Lower leg skin (tissue), 4 donors: ENCODE data around the gene SSTR3. TPM values are rescaled to one million over a fixed set of nuclear protein-coding genes. Genes with fewer than 3 reads are reported as not detected.

Experiments
- DNase-seq, 2 donors: peaks; one replicate each; pipeline ENCODE4 v3.0.0-alpha.2; 2019; ENCODE audit warnings: low spot score in 2 of 2
- H3K4me3 ChIP-seq: fragments of 200-600 bp; sonication (generic); 2 replicates; pipeline ENCODE4 v1.5.1; 2017; ENCODE audit warnings: mild to moderate bottlenecking, low read depth; ENCODE audit not compliant: poor library complexity, severe bottlenecking
- CTCF ChIP-seq, 3 donors: fragments of 450-650 bp; IDR thresholded peaks; one replicate each; pipeline ENCODE4 v1.5.1; 2016; ENCODE audit warnings: antibody characterized with exemption in 3 of 3, mild to moderate bottlenecking in 3 of 3, moderate library complexity in 2 of 3
- POLR2A ChIP-seq, 2 donors: fragments of 450-650 bp; IDR thresholded peaks; one replicate each; pipeline ENCODE4 v1.6.1; 2016 to 2017; ENCODE audit warnings: antibody characterized with exemption in 2 of 2, mild to moderate bottlenecking in 1 of 2, moderate library complexity in 1 of 2
- WGBS, 2 donors: methylation state at CpG; one replicate each; pipeline ENCODE4 v1.1.5; 2018; 5-methylcytosine and 5-hydroxymethylcytosine counted together
- intact Hi-C: fragments of 100-400 bp; cut with DNase I; formaldehyde crosslinking; loops from one replicate; pipeline ENCODE4 v1.15.0; 2023; ENCODE audit warnings: low total_unique reads
- total RNA-seq, 4 donors: library from RNA; depleted of rRNA; stranded (reverse); fragments of >200 nt; gene quantifications; one replicate each; pipeline ENCODE4 v1.1.0, GENCODE V29; 2016

SSTR3 gene
- total RNA-seq, 4 donors from 2014 or later = not detected

DNA sequence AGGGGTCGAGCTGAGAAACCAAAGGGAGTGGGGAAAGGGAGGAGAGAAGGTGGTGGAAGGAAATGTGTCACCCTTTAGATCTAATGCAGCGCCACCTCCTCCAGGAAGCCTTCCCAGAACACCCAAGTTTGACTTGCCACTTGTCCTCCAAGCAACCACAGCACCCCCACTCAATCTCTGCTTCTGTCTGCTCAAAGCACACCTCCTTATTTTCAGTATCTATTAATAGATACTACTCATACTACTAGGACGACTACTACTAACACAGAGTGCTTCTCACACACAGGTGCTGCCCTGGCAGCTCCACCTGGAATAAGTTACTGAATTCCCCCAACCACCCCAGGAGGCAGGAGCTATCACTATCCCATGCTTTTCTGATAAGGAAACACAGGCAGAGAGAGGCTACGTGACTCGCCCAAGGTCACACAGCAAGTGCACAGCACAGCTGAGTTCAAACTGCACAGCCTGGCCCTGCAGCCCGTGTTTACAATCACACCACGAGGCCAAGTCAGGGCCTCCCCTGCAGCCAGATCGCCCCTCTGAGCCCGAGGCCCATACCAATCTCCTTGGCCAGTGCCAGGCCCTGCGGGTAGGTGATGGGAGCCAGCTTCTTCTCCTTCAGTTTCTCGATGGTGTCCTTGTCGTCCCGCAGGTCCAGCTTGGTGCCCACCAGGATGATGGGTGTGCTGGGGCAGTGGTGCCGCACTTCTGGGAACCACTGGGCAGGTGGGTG lies 18.6 kb upstream of the SSTR3 start:
- no peak for DNase-seq
- no peak overlapping the region for H3K4me3 ChIP-seq
- WGBS, 2 donors = 60 to 70% methylated on average over 12 to 13 of the region's 14 CpGs
- intact Hi-C loops = no loop called here
- TF ChIP-seq POLR2A (IDR thresholded peaks at IDR 0.05) (no peak), CTCF (IDR thresholded peaks at IDR 0.05) (no peak)

DNA sequence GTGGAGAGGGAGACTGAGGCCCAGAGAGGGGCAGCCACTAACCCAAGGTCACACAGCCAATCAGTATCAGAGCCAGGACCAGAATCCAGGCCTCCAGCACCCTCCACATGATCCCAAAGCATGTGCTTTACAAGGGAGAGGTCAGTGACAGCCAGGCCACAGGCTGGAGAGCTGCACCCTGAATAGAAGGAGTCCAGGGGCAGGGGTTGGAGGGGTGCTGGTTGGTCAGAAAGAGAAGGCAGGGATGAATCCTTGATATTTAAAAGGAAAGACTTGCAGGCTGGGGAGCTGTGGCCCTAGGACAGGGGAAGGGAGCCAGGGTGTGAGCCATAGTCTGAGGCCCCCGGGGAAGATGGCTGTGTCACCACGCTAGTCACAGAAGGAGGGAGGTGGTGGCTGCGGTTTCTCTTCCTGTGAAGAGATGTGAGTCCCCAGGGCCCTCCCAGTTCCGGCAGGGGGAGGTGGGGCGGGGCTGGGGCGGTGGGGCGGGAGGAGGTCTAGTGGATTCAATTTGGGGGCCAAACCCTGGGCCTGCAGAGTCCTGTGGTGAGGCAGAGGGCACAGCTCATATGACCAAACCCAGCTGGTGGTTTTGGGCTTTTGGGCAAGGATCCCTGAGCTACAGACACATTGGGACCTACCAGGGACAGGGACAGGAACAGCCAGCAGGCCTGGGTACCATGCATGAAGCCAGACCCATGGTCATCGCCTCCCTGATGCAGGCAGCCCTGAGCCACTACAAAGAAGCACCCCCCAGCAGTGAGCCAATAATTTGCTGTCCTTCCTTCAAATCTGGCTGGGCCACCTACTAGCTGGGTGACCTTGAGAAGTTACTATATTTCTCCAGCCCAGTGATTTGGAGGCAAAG lies 17.8 kb upstream of the SSTR3 start:
- intact Hi-C loops = no loop called here
- WGBS, 2 donors = 23 to 26% methylated on average over 5 to 6 of the region's 8 CpGs
- peak; percentile 31 to 91 for DNase-seq
- no peak overlapping the region for H3K4me3 ChIP-seq
- TF ChIP-seq POLR2A (IDR thresholded peaks at IDR 0.05) (no peak), CTCF (IDR thresholded peaks at IDR 0.05) (no peak)

DNA sequence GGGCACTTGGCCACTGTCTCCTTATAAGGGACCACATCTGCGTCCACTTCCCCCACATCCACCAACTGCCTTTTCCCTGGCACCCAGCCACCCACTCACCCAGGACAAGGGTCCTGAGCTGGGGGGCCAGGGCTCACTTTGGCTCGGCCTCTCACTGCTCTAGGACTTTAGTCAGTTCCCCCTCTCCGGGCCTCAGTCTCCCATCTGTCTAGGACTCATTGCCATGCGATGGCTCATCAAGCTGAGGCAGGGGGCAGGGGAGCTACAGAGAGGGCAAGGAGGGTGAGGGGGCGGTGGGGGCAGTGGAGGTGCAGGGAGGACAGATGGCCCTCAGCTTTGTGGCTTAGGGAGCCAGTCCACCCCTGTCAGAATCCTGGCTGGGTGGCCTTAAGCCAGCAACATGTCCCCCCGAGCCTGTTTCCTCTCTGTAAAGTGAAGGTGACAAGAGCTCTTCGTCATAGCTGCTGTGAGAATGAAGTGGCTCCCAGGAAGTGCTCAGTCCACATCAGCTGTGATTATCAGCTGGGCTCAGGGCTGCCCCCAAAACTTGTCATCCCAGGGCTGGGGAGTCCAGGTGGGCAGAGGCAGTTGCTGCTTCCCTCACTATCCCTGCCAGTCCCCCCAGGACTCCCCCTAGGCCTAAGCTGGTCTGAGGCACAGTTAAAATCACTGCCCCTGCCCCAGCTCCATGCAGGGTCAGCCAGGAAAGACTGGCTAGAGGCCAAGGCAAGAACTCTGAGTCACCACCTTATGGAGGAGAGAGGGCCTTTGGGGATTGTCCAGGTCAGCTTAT lies 16.9 kb upstream of the SSTR3 start:
- no peak for TF ChIP-seq POLR2A (IDR thresholded peaks at IDR 0.05)
- TF ChIP-seq CTCF (IDR thresholded peaks at IDR 0.05) = no peak
- H3K4me3 ChIP-seq = no peak overlapping the region
- 44 to 67% methylated on average over 6 to 7 of the region's 7 CpGs for WGBS, 2 donors
- no peak for DNase-seq
- intact Hi-C loops = no loop called here

DNA sequence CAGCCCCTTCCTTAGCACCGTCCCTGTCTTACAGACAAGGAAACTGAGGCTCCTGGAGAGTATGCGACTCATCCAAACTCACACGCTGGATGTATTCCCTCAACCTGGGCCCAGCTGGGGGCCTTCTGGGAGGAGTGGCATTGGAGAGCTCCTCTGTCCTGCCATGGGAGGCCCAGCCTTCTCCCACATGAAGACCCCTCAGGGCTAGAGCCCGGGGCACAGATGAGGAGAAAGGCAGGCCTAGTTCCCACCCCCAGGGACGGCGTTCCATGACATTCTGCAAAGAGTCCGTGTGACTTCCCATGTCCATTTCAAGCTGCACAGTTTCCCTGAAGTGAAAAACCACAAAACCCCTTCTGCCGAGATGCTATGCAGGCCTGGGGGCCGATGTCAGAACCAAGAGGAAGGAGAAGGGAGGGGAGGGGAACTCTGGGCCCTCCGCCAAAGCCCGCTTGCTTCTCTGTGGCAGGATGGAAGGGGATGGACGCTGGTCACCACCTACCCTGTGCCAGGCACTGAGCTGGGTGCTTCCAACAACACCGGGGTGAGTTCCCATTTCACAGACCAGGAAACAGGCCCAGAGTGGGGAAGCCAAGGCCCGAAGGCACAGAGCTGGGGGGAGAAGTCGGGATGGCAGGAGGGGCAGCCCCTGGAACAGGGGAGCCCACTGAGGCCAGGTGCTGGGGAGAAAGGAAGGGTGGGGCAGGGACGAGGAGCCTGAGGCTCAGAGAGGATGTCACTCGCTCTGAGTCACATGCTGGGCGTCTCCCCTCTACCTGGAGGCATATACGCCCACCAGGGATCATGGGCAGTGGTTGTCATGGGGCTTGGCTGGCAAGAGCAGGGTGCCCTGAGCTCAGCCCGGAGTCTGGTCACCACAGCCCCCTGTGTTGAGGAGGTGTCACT lies 16.1 kb upstream of the SSTR3 start:
- 31 to 35% methylated on average over 18 to 20 of the region's 20 CpGs for WGBS, 2 donors
- DNase-seq = no peak
- TF ChIP-seq CTCF (IDR thresholded peaks at IDR 0.05) = no peak
- no peak overlapping the region for H3K4me3 ChIP-seq
- intact Hi-C loops = no loop called here

DNA sequence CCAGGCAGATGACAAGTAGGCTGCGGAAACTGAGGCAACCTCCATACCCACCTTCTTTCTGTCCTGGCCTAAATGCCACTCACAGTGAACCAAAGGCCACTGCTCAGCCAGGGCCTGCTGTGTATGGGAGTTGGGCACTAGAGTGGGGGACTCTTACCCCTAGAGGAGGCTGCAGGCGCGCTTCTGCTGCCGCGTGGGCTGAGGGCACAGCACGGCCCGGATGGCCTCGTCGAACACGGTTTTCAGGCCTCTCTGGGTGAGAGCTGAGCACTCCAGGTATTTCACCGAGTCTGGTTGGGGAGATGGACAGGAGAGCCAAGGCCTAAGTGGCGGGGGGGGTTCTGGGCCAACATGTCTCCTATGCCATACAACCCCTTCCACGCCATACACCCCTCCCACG lies 14.2 kb upstream of the SSTR3 start:
- TF ChIP-seq POLR2A (IDR thresholded peaks at IDR 0.05) (no peak), CTCF (IDR thresholded peaks at IDR 0.05) (no peak)
- 92 to 95% methylated on average over 14 of the region's 14 CpGs for WGBS, 2 donors
- intact Hi-C loops = no loop called here
- no peak overlapping the region for H3K4me3 ChIP-seq
- DNase-seq = no peak
